Spleen (tissue), 11 donors: Measurements from ENCODE around the gene INS. TPM values are rescaled to one million over a fixed set of nuclear protein-coding genes. Genes with fewer than 3 reads are reported as not detected.

ENCODE experiments used
- DNase-seq: peaks from one replicate; pipeline ENCODE4 v3.0.0-alpha.2; 2020
- H3K27ac ChIP-seq, 8 donors: fragments of 200-600 bp; sonication (generic) in 7 of 8; 1 replicate in 4 of 8; 2 replicates in 4 of 8; pipeline versions ENCODE4 v1.5.0 to v1.8.0; 2016 to 2021; ENCODE audit warnings: inconsistent platforms in 4 of 8, mild to moderate bottlenecking in 4 of 8, moderate library complexity in 1 of 8
- H3K27me3 ChIP-seq, 7 donors: fragments of 200-600 bp; sonication (generic) in 6 of 7; replicated peaks in 1 of 7; 1 replicate in 4 of 7; 2 replicates in 3 of 7; pipeline versions ENCODE4 v1.5.0 to v1.8.0; 2016 to 2021; ENCODE audit warnings: inconsistent platforms in 3 of 7, mild to moderate bottlenecking in 1 of 7
- H3K36me3 ChIP-seq, 6 donors: fragments of 200-600 bp; sonication (generic) in 5 of 6; 1 replicate in 4 of 6; 2 replicates in 2 of 6; pipeline versions ENCODE4 v1.5.0 to v1.8.0; 2016 to 2021; ENCODE audit warnings: inconsistent platforms in 2 of 6
- H3K4me1 ChIP-seq, 6 donors: fragments of 200-600 bp; sonication (generic) in 5 of 6; 1 replicate in 3 of 6; 2 replicates in 3 of 6; pipeline versions ENCODE4 v1.5.0 to v1.8.0; 2016 to 2021; ENCODE audit warnings: inconsistent platforms in 3 of 6
- H3K4me3 ChIP-seq, 8 donors: fragments of 200-600 bp; sonication (generic) in 7 of 8; 1 replicate in 4 of 8; 2 replicates in 4 of 8; pipeline versions ENCODE4 v1.5.0 to v1.8.0; 2016 to 2021; ENCODE audit warnings: inconsistent platforms in 4 of 8, mild to moderate bottlenecking in 4 of 8, moderate library complexity in 2 of 8
- H3K9me3 ChIP-seq, 8 donors: fragments of 200-600 bp; sonication (generic) in 7 of 8; 1 replicate in 4 of 8; 2 replicates in 4 of 8; pipeline versions ENCODE4 v1.5.0 to v1.8.0; 2016 to 2021; ENCODE audit warnings: inconsistent platforms in 4 of 8
- POLR2A ChIP-seq, 3 donors: fragments of 450-650 bp; IDR thresholded peaks; one replicate each; pipeline ENCODE4 v1.5.1; 2017; ENCODE audit warnings: antibody characterized with exemption in 3 of 3, mild to moderate bottlenecking in 1 of 3
- POLR2AphosphoS5 ChIP-seq, 3 donors: sonication (generic); formaldehyde crosslinking; IDR thresholded peaks; one replicate each; pipeline ENCODE4 v1.5.1; 2017; ENCODE audit warnings: antibody characterized with exemption in 3 of 3
- WGBS, 5 donors: extraction: QIAGEN DNeasy Blood & Tissue Kit in 3 of 5; methylation state at CpG; one replicate each; pipeline versions ENCODE4 v1.1.5 to v1.1.7; 2013 to 2018; 5-methylcytosine and 5-hydroxymethylcytosine counted together
- intact Hi-C: fragments of 100-400 bp; cut with DNase I; formaldehyde crosslinking; loops from one replicate; pipeline ENCODE4 v1.15.0; 2023; ENCODE audit warnings: low total_unique reads
- polyA plus RNA-seq, 3 donors: library from polyadenylated mRNA; stranded (reverse); fragments of 200-250 nt; gene quantifications; one replicate each; pipeline ENCODE4 v1.2.1, GENCODE V29; 2013
- total RNA-seq, 7 donors: library from RNA; depleted of rRNA in 3 of 7; stranded (reverse); fragments of >200 nt in 3 of 7; fragmentation: NEBNext Ultra II Directional in 4 of 7; extraction: Animal tissue kit (Norgen Biotek cat#: 25700) in 4 of 7; gene quantifications; one replicate each; pipeline versions ENCODE4 v1.1.0 to v1.2.1, GENCODE V29; 2016 to 2021
- TF ChIP-seq, protein P1 (sequence below), 11 experiments: fragments of 200-600 bp in 7 of 11; fragments of 450-650 bp in 4 of 11; sonication (generic) in 4 of 11; IDR thresholded peaks in 8 of 11; conservative IDR thresholded peaks in 3 of 11; 1 replicate in 7 of 11; 2 replicates in 4 of 11; pipeline versions ENCODE4 v1.4.0 to v1.8.0; 2016 to 2021; ENCODE audit warnings: antibody characterized with exemption in 11 of 11, inconsistent platforms in 4 of 11, mild to moderate bottlenecking in 1 of 11
- donor health status: healthy with polysubstance abuse.
- donor health status: DM: no; HTN: no; CAD: no; lungs with moderate emphysema.
- donor health status: DM: no; HTN: no; CAD: no.
- donor health status: Bipolar disorder and iron deficiency.
- donor health status: healthy.
- donor health status: DM: no; HTN: no; CAD: no.
- donor health status: DM: yes; HTN: yes; CAD: no.

Gene INS
- total and polyA plus RNA-seq, 10 donors: 1.3 to 2.4 (median 1.5) TPM; not detected in 5

DNA sequence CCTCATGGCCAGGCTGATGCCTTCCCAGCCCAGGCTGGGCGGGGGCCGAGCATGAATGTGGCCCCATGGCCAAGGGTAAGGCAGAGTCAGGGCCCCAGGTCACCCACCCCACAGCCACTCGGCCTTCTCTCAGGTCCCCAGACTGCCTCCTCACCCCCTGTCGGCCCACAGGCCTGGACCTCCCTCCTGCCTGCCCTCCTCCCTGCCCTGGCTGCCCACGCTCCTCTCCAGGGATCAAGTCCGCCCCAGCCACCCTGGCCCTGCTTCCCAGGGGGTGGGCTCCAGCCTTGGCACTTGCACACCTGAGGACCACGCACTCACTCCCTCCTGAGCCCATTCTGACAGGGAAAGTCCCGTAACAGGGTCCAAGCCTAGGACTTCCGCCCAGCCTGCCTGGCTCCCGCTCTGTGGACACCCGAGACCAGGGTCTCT is 48.4 kb upstream of the INS start:
- peaks cover 0 to 4% (median 0%) of the 10 kb centered on the region in 8 donors for H3K9me3 ChIP-seq
- 81 to 92% (median 86%) methylated on average over 6 to 11 of the region's 11 CpGs for WGBS, 5 donors
- no peak overlapping the region for H3K4me3 ChIP-seq
- no peak overlapping the region for H3K27ac ChIP-seq
- intact Hi-C loops: no loop called here
- no peaks in the 10 kb centered on the region for H3K36me3 ChIP-seq
- peaks cover 0 to 18% (median 2%) of the 10 kb centered on the region in 6 donors for H3K4me1 ChIP-seq
- H3K27me3 ChIP-seq: peaks cover 0 to 34% (median 0%) of the 10 kb centered on the region in 7 donors
- TF ChIP-seq POLR2A (IDR thresholded peaks at IDR 0.05): no peak
- peak; percentile 61 for DNase-seq

DNA sequence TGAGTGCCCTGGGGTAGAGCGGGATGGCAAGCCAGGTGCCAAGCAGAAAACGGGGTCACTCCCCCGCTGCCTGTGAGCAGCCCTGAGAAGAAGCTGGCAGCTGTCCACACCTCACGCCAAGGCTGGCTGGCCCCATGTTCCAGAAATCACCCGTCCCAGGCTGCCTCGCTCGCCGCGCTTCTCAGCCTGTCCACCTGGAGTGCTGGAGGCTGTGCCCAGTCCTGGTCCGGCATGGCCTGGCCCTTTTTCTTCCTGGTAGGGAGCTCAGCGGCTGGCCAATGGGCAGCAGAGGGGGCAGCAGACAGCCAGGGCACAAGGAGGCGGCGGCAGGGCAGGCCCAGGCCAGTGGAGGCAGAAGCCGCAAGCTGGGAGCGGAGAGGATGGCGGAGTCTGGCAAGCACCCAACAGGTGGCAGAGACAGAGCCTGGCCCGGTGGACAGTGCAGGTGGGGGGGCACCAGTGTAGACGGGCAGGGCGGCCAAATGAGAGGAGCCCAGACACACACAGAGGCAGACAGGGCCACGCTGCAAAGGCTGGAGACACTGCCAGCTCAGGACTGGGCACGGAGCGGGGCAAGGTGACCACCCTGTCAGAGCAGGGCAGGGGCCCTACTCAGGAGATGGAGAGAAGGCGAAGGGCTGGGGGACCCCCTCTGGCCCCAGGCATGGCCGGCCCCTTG is 47.8 kb upstream of the INS start:
- no peak overlapping the region for H3K4me3 ChIP-seq
- peak; percentile 64 for DNase-seq
- intact Hi-C loops: no loop called here
- no peak overlapping the region for H3K27ac ChIP-seq
- H3K27me3 ChIP-seq: peaks cover 0 to 33% (median 0%) of the 10 kb centered on the region in 7 donors
- TF ChIP-seq, protein P1, sequence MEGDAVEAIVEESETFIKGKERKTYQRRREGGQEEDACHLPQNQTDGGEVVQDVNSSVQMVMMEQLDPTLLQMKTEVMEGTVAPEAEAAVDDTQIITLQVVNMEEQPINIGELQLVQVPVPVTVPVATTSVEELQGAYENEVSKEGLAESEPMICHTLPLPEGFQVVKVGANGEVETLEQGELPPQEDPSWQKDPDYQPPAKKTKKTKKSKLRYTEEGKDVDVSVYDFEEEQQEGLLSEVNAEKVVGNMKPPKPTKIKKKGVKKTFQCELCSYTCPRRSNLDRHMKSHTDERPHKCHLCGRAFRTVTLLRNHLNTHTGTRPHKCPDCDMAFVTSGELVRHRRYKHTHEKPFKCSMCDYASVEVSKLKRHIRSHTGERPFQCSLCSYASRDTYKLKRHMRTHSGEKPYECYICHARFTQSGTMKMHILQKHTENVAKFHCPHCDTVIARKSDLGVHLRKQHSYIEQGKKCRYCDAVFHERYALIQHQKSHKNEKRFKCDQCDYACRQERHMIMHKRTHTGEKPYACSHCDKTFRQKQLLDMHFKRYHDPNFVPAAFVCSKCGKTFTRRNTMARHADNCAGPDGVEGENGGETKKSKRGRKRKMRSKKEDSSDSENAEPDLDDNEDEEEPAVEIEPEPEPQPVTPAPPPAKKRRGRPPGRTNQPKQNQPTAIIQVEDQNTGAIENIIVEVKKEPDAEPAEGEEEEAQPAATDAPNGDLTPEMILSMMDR (IDR thresholded peaks at IDR 0.05 in 8 of 11, conservative IDR thresholded peaks at IDR 0.05 in 3 of 11): no peak
- no peak for TF ChIP-seq POLR2AphosphoS5 (IDR thresholded peaks at IDR 0.05)
- TF ChIP-seq POLR2A (IDR thresholded peaks at IDR 0.05): no peak
- H3K9me3 ChIP-seq: peaks cover 0 to 4% (median 0%) of the 10 kb centered on the region in 8 donors
- 85 to 94% (median 88%) methylated on average over 24 of the region's 24 CpGs for WGBS, 5 donors
- peaks cover 0 to 15% (median 2%) of the 10 kb centered on the region in 6 donors for H3K4me1 ChIP-seq
- H3K36me3 ChIP-seq: no peaks in the 10 kb centered on the region

DNA sequence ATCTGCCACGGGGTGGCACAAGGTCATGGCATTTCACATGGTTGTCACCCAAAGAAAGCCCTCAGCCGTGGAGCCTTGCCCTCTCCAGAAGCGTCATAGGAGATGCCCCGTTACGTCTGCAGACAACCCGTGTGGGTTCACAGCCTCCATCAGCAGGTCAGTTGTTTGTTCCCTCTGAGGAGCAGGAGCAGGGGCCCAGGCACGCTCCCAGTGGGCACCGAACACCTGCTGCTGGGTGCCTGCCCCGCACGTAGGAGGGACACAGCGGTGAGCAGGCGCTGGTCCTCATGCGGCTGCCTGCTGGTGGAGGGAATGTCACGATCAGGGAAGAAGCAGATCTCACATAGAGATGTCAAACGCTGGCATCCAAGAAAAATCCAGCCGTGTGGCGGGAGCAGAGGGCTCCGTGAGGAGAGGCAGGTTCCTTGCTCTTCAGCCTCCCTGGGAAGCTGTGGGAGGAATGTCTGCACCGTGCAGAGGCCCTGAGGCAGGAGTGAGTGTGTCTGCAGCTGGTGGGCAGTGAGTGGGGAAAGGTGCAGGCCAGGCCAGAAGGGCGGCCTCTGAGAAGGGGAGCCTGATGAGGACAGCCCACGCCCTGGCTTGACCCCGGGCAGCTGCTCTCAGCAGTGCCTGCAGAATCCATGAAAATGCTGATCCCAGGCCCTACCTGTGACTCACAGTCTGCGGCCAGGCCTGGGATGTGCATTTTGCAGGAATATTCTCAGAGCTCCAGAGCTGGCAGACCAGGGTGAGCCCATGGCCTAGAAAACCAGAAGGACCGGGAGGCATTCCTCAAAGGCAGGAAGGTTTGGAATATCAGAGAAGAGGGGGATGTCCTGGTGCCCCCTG is 47.0 kb upstream of the INS start:
- TF ChIP-seq, protein P1 (IDR thresholded peaks at IDR 0.05 in 8 of 11, conservative IDR thresholded peaks at IDR 0.05 in 3 of 11): no peak
- no peak for TF ChIP-seq POLR2A (IDR thresholded peaks at IDR 0.05)
- no peak for TF ChIP-seq POLR2AphosphoS5 (IDR thresholded peaks at IDR 0.05)
- peak; percentile 51 for DNase-seq
- H3K4me1 ChIP-seq: peaks cover 0 to 6% (median under 1%) of the 10 kb centered on the region in 6 donors
- 73 to 88% (median 81%) methylated on average over 21 to 24 of the region's 24 CpGs for WGBS, 5 donors
- H3K36me3 ChIP-seq: no peaks in the 10 kb centered on the region
- intact Hi-C loops: no loop called here
- H3K27ac ChIP-seq: no peak overlapping the region
- H3K27me3 ChIP-seq: peaks cover 0 to 33% (median 0%) of the 10 kb centered on the region in 7 donors
- no peak overlapping the region for H3K4me3 ChIP-seq
- peaks cover 0 to 4% (median 0%) of the 10 kb centered on the region in 8 donors for H3K9me3 ChIP-seq

DNA sequence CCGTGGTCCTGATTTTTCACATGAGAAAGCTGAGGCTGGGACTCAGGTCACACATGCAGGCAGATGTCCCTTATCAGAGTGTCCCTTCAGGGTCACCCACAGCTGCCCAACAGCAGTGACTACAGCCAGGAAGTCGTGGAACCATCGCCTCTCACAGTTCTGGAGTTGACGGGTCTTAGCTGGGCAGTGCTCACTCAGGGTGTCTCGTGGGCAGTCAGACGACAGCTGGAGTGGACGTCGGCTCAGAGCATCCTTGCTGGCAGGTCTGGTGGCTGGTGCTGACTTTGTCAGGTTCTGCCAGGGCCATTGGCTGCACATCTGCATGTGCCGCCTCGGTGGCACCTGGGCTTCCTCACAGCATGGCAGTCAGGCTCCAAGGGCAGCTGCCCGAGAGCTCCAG is 46.2 kb upstream of the INS start:
- Histone ChIP-seq H3K27ac (no peak overlapping the region), H3K4me1 (no peaks in the 10 kb centered on the region), H3K36me3 (no peaks in the 10 kb centered on the region), H3K27me3 (peaks cover 0 to 33% (median 0%) of the 10 kb centered on the region in 7 donors), H3K4me3 (no peak overlapping the region), H3K9me3 (peaks cover 0 to 4% (median 0%) of the 10 kb centered on the region in 8 donors)
- TF ChIP-seq, protein P1 (IDR thresholded peaks at IDR 0.05 in 8 of 11, conservative IDR thresholded peaks at IDR 0.05 in 3 of 11): no peak
- no peak for TF ChIP-seq POLR2A (IDR thresholded peaks at IDR 0.05)
- no peak for TF ChIP-seq POLR2AphosphoS5 (IDR thresholded peaks at IDR 0.05)
- intact Hi-C loops: no loop called here
- DNase-seq: peak; percentile 66
- WGBS, 5 donors: 86 to 91% (median 87%) methylated on average over 6 to 11 of the region's 11 CpGs
